NCI-H2227 treated with DMSO at 0.1 percent for 48 hours (cell line): Measurements from ENCODE around the gene UBAC2.
"Not testable (repeated sequence)": the region's sequence is repeated elsewhere in the genome, so short reads cannot be mapped to it uniquely, and the experiment has no call there.

ENCODE experiments used
- DNase-seq: peaks from one replicate; lab custom pipeline; 2025; lab: John Stamatoyannopoulos, UW

Gene UBAC2

GRCh38 chr13:99393391-99393790 is 192.7 kb downstream of the UBAC2 start:
- not testable (repeated sequence) for DNase-seq

GRCh38 chr13:99393791-99394735 is 193.4 kb downstream of the UBAC2 start:
- DNase-seq = no peak

GRCh38 chr13:99395436-99395835 is 194.8 kb downstream of the UBAC2 start:
- no peak for DNase-seq

- no peak for DNase-seq
Observed at GRCh38 chr13:99396446-99396845, 195.8 kb downstream of the UBAC2 start.

GRCh38 chr13:99398071-99398470 is 197.4 kb downstream of the UBAC2 start:
- no peak for DNase-seq

GRCh38 chr13:99398916-99399622 is 198.4 kb downstream of the UBAC2 start:
- DNase-seq = no peak

- no peak for DNase-seq
Observed at GRCh38 chr13:99399623-99399974, 198.9 kb downstream of the UBAC2 start.

- no peak for DNase-seq
Observed at GRCh38 chr13:99403458-99403971, 202.9 kb downstream of the UBAC2 start.

- no peak for DNase-seq
Observed at GRCh38 chr13:99404005-99404755, 203.5 kb downstream of the UBAC2 start.

- DNase-seq = no peak
Observed at GRCh38 chr13:99405966-99406365, 205.3 kb downstream of the UBAC2 start.

GRCh38 chr13:99406799-99407201 is 206.1 kb downstream of the UBAC2 start:
- DNase-seq = no peak

- no peak for DNase-seq
Observed at GRCh38 chr13:99407906-99408702, 207.4 kb downstream of the UBAC2 start.

- no peak for DNase-seq
Observed at GRCh38 chr13:99408703-99409000, 208.0 kb downstream of the UBAC2 start.

- not testable (repeated sequence) for DNase-seq
Observed at GRCh38 chr13:99409461-99410083, 208.9 kb downstream of the UBAC2 start.

- DNase-seq = not testable (repeated sequence)
Observed at GRCh38 chr13:99410646-99411475, 210.2 kb downstream of the UBAC2 start.

GRCh38 chr13:99412856-99413255 is 212.2 kb downstream of the UBAC2 start:
- DNase-seq = no peak

- DNase-seq = no peak
Observed at GRCh38 chr13:99414048-99414995, 213.7 kb downstream of the UBAC2 start.

GRCh38 chr13:99415014-99415650 is 214.5 kb downstream of the UBAC2 start:
- no peak for DNase-seq
